ENCODE measurements around the gene LIPF. TPM values are rescaled to one million over a fixed set of nuclear protein-coding genes. Genes with fewer than 3 reads are reported as not detected.

Gene LIPF
- total and polyA plus RNA-seq, 4 donors, result not detected

DNA sequence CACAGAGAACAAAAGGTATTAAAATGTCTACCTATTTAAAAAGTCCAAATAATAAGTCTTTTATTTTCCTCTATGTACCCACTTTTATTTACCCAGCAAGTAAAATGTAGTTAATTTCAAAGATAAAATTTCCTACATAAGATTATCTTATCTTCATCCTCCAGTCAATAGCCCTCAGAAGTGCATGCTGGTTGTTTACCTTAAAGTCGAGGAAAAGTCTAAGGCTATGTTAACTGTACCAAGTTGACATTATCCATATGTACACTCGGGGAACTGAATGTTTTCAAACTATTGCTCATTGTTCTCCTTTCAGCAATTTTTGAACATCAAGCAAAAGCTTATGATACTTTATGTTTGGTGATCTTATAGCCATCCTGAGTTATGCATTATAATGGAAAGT is 24.1 kb upstream of the LIPF start:
- H3K9me3 ChIP-seq (ENCODE audit: control insufficient read depth in 4 of 4, low read length in 3 of 4), result peaks cover 0 to 6% (median under 1%) of the 10 kb centered on the region in 4 donors
- H3K4me3 ChIP-seq (ENCODE audit: low read depth in 1 of 3, low read length in 3 of 3), result no peak overlapping the region
- H3K9ac ChIP-seq (ENCODE audit: low read depth in 1 of 2, low read length in 2 of 2), result no peak overlapping the region
- no peak overlapping the region for H3K27ac ChIP-seq (ENCODE audit: low read depth in 1 of 2, low read length in 2 of 2)
- H3K4me1 ChIP-seq (ENCODE audit: control insufficient read depth in 4 of 4, insufficient read depth in 4 of 4, low read length in 3 of 4), result no peaks in the 10 kb centered on the region
- DNase-seq (ENCODE audit: low spot score), result no peak
- TF ChIP-seq FOXA2 (IDR thresholded peaks at IDR 0.05), result no peak
- TF ChIP-seq, protein P1, sequence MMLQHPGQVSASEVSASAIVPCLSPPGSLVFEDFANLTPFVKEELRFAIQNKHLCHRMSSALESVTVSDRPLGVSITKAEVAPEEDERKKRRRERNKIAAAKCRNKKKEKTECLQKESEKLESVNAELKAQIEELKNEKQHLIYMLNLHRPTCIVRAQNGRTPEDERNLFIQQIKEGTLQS (IDR thresholded peaks at IDR 0.05), result no peak
- TF ChIP-seq, protein P2, sequence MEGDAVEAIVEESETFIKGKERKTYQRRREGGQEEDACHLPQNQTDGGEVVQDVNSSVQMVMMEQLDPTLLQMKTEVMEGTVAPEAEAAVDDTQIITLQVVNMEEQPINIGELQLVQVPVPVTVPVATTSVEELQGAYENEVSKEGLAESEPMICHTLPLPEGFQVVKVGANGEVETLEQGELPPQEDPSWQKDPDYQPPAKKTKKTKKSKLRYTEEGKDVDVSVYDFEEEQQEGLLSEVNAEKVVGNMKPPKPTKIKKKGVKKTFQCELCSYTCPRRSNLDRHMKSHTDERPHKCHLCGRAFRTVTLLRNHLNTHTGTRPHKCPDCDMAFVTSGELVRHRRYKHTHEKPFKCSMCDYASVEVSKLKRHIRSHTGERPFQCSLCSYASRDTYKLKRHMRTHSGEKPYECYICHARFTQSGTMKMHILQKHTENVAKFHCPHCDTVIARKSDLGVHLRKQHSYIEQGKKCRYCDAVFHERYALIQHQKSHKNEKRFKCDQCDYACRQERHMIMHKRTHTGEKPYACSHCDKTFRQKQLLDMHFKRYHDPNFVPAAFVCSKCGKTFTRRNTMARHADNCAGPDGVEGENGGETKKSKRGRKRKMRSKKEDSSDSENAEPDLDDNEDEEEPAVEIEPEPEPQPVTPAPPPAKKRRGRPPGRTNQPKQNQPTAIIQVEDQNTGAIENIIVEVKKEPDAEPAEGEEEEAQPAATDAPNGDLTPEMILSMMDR (IDR thresholded peaks at IDR 0.05; ENCODE audit: low read depth, low read length, missing input control), result no peak
- TF ChIP-seq, protein P3, sequence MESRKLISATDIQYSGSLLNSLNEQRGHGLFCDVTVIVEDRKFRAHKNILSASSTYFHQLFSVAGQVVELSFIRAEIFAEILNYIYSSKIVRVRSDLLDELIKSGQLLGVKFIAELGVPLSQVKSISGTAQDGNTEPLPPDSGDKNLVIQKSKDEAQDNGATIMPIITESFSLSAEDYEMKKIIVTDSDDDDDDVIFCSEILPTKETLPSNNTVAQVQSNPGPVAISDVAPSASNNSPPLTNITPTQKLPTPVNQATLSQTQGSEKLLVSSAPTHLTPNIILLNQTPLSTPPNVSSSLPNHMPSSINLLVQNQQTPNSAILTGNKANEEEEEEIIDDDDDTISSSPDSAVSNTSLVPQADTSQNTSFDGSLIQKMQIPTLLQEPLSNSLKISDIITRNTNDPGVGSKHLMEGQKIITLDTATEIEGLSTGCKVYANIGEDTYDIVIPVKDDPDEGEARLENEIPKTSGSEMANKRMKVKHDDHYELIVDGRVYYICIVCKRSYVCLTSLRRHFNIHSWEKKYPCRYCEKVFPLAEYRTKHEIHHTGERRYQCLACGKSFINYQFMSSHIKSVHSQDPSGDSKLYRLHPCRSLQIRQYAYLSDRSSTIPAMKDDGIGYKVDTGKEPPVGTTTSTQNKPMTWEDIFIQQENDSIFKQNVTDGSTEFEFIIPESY (IDR thresholded peaks at IDR 0.05), result no peak
- 45% methylated on average over 2 of the region's 2 CpGs for WGBS
- peaks cover 0 to 4% (median 0%) of the 10 kb centered on the region in 4 donors for H3K27me3 ChIP-seq (ENCODE audit: control insufficient read depth in 4 of 4, insufficient read depth in 4 of 4, low read length in 3 of 4)
- H3K36me3 ChIP-seq (ENCODE audit: control insufficient read depth in 4 of 4, insufficient read depth in 3 of 4, low read depth in 1 of 4, low read length in 3 of 4), result no peaks in the 10 kb centered on the region

DNA sequence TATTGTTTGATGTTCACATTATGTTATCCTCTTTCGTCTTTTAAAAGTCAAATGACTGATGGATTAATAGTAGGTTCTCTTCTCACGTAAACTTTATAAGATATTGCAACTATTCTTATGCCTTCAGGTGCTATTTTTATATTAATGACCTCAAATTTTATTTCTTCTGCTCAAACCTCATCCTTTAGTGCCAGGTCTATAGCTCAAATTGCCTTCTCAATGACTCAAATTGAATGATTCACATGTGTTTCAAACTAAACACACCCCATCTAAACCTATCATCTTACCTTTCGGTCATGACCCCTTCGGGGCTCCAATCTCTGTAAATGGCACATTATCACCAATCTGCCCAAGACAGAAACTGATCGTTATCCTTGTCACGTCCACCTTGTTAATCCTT is 22.0 kb upstream of the LIPF start:
- Histone ChIP-seq H3K4me3 (ENCODE audit: low read depth in 1 of 3, low read length in 3 of 3) (no peak overlapping the region), H3K9ac (ENCODE audit: low read depth in 1 of 2, low read length in 2 of 2) (no peak overlapping the region), H3K36me3 (ENCODE audit: control insufficient read depth in 4 of 4, insufficient read depth in 3 of 4, low read depth in 1 of 4, low read length in 3 of 4) (no peaks in the 10 kb centered on the region), H3K9me3 (ENCODE audit: control insufficient read depth in 4 of 4, low read length in 3 of 4) (peaks cover 0 to 6% (median under 1%) of the 10 kb centered on the region in 4 donors), H3K27ac (ENCODE audit: low read depth in 1 of 2, low read length in 2 of 2) (no peak overlapping the region), H3K27me3 (ENCODE audit: control insufficient read depth in 4 of 4, insufficient read depth in 4 of 4, low read length in 3 of 4) (peaks cover 0 to 4% (median 0%) of the 10 kb centered on the region in 4 donors), H3K4me1 (ENCODE audit: control insufficient read depth in 4 of 4, insufficient read depth in 4 of 4, low read length in 3 of 4) (no peaks in the 10 kb centered on the region)
- DNase-seq (ENCODE audit: low spot score), result no peak
- 87% methylated on average over 6 of the region's 6 CpGs for WGBS
- TF ChIP-seq TAF1 (conservative IDR thresholded peaks at IDR 0.05), result no peak
- TF ChIP-seq, protein P2 (IDR thresholded peaks at IDR 0.05; ENCODE audit: low read depth, low read length, missing input control), result no peak
- no peak for TF ChIP-seq GABPA (IDR thresholded peaks at IDR 0.05 in 1 of 2, conservative IDR thresholded peaks at IDR 0.05 in 1 of 2)
- TF ChIP-seq, protein P4, sequence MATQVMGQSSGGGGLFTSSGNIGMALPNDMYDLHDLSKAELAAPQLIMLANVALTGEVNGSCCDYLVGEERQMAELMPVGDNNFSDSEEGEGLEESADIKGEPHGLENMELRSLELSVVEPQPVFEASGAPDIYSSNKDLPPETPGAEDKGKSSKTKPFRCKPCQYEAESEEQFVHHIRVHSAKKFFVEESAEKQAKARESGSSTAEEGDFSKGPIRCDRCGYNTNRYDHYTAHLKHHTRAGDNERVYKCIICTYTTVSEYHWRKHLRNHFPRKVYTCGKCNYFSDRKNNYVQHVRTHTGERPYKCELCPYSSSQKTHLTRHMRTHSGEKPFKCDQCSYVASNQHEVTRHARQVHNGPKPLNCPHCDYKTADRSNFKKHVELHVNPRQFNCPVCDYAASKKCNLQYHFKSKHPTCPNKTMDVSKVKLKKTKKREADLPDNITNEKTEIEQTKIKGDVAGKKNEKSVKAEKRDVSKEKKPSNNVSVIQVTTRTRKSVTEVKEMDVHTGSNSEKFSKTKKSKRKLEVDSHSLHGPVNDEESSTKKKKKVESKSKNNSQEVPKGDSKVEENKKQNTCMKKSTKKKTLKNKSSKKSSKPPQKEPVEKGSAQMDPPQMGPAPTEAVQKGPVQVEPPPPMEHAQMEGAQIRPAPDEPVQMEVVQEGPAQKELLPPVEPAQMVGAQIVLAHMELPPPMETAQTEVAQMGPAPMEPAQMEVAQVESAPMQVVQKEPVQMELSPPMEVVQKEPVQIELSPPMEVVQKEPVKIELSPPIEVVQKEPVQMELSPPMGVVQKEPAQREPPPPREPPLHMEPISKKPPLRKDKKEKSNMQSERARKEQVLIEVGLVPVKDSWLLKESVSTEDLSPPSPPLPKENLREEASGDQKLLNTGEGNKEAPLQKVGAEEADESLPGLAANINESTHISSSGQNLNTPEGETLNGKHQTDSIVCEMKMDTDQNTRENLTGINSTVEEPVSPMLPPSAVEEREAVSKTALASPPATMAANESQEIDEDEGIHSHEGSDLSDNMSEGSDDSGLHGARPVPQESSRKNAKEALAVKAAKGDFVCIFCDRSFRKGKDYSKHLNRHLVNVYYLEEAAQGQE (IDR thresholded peaks at IDR 0.05), result no peak
- TF ChIP-seq EGR1 (IDR thresholded peaks at IDR 0.05; ENCODE audit: low read depth in 2 of 2), result no peak
